Vagina (tissue), 2 donors: ENCODE measurements around the gene TSPAN13. TPM values are rescaled to one million over a fixed set of nuclear protein-coding genes. Genes with fewer than 3 reads are reported as not detected.

ENCODE experiments used
- DNase-seq, 2 donors: peaks; one replicate each; pipeline ENCODE4 v3.0.0-alpha.2; 2017; ENCODE audit errors: extremely low spot score in 2 of 2
- H3K27ac ChIP-seq: fragments of 200-600 bp; sonication (generic); one replicate; pipeline ENCODE4 v1.5.1; 2019
- H3K27me3 ChIP-seq: fragments of 200-600 bp; sonication (generic); one replicate; pipeline ENCODE4 v1.5.1; 2019
- H3K36me3 ChIP-seq, 2 donors: fragments of 200-600 bp; sonication (generic); one replicate each; pipeline ENCODE4 v1.5.1; 2017 to 2019
- H3K4me1 ChIP-seq: fragments of 200-600 bp; sonication (generic); one replicate; pipeline ENCODE4 v1.5.1; 2019
- H3K4me3 ChIP-seq, 2 donors: fragments of 200-600 bp; sonication (generic); 1 replicate in 1 of 2; 2 replicates in 1 of 2; pipeline ENCODE4 v1.5.1; 2016 to 2019
- H3K9me3 ChIP-seq: fragments of 200-600 bp; sonication (generic); one replicate; pipeline ENCODE4 v1.5.1; 2019
- CTCF ChIP-seq, 3 experiments: fragments of 450-650 bp in 2 of 3; fragments of 200-600 bp in 1 of 3; sonication (generic) in 1 of 3; IDR thresholded peaks; one replicate each; pipeline ENCODE4 v1.5.1; 2017 to 2019; ENCODE audit warnings: antibody characterized with exemption in 3 of 3, mild to moderate bottlenecking in 2 of 3, moderate library complexity in 2 of 3
- POLR2A ChIP-seq, 2 donors: fragments of 450-650 bp; IDR thresholded peaks; one replicate each; pipeline ENCODE4 v1.6.1; 2017; ENCODE audit warnings: antibody characterized with exemption in 2 of 2, mild to moderate bottlenecking in 2 of 2, moderate library complexity in 2 of 2
- POLR2AphosphoS5 ChIP-seq, 2 donors: sonication (generic); formaldehyde crosslinking; IDR thresholded peaks; one replicate each; pipeline ENCODE4 v1.9.0; 2017; ENCODE audit warnings: antibody characterized with exemption in 2 of 2, mild to moderate bottlenecking in 2 of 2, low read depth in 1 of 2; ENCODE audit not compliant: insufficient read depth in 1 of 2
- intact Hi-C: fragments of 100-400 bp; cut with DNase I; formaldehyde crosslinking; loops from one replicate; pipeline ENCODE4 v1.15.1; 2023
- total RNA-seq: library from RNA; depleted of rRNA; stranded (reverse); fragments of >200 nt; gene quantifications from one replicate; pipeline ENCODE4 v1.2.3, GENCODE V29; 2016

Gene TSPAN13
- total RNA-seq, 1 donor from 2014 or later = 13.8 TPM

GRCh38 chr7:16730937-16731336 lies 22.6 kb upstream of the TSPAN13 start:
- Histone ChIP-seq H3K4me1 (no peaks in the 10 kb centered on the region), H3K36me3 (no peaks in the 10 kb centered on the region), H3K27ac (no peak overlapping the region), H3K4me3 (no peak overlapping the region), H3K27me3 (no peaks in the 10 kb centered on the region), H3K9me3 (no peaks in the 10 kb centered on the region)
- no peak for DNase-seq
- no peak for TF ChIP-seq POLR2AphosphoS5 (IDR thresholded peaks at IDR 0.05; ENCODE audit: insufficient read depth in 1 of 2, low read depth in 1 of 2)
- no peak for TF ChIP-seq POLR2A (IDR thresholded peaks at IDR 0.05)
- TF ChIP-seq CTCF (IDR thresholded peaks at IDR 0.05) = no peak
- intact Hi-C loops = no loop called here

DNA sequence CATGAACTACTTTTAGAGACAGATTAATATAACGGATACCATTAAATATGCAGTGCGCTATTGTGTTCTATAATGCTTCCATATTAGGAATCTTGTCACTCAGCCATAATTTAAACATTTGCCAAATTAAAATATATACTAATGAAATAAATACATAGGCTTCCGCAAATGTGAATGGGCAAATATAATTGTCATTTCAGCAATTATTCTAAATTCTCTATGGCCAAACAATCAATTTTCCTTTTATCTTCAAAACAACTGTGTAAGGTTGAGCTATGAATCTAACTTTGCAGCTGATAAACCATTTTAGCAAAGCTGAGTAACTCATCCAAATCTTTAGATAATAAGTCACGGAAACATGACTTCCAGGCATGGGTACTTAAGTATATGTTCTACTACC lies 20.7 kb upstream of the TSPAN13 start:
- H3K9me3 ChIP-seq = no peaks in the 10 kb centered on the region
- H3K4me1 ChIP-seq = no peaks in the 10 kb centered on the region
- TF ChIP-seq POLR2AphosphoS5 (IDR thresholded peaks at IDR 0.05; ENCODE audit: insufficient read depth in 1 of 2, low read depth in 1 of 2) (no peak), POLR2A (IDR thresholded peaks at IDR 0.05) (no peak), CTCF (IDR thresholded peaks at IDR 0.05) (no peak)
- no peaks in the 10 kb centered on the region for H3K27me3 ChIP-seq
- intact Hi-C loops = no loop called here
- no peak overlapping the region for H3K4me3 ChIP-seq
- no peaks in the 10 kb centered on the region for H3K36me3 ChIP-seq
- DNase-seq = no peak
- H3K27ac ChIP-seq = no peak overlapping the region

GRCh38 chr7:16734148-16734726 lies 19.3 kb upstream of the TSPAN13 start:
- H3K4me1 ChIP-seq = no peaks in the 10 kb centered on the region
- no peaks in the 10 kb centered on the region for H3K27me3 ChIP-seq
- DNase-seq = no peak
- H3K4me3 ChIP-seq = no peak overlapping the region
- no peaks in the 10 kb centered on the region for H3K9me3 ChIP-seq
- H3K27ac ChIP-seq = no peak overlapping the region
- no peak for TF ChIP-seq POLR2AphosphoS5 (IDR thresholded peaks at IDR 0.05; ENCODE audit: insufficient read depth in 1 of 2, low read depth in 1 of 2)
- TF ChIP-seq CTCF (IDR thresholded peaks at IDR 0.05) = no peak
- no peak for TF ChIP-seq POLR2A (IDR thresholded peaks at IDR 0.05)
- H3K36me3 ChIP-seq = no peaks in the 10 kb centered on the region
- intact Hi-C loops = no loop called here

- H3K27me3 ChIP-seq = no peaks in the 10 kb centered on the region
- H3K36me3 ChIP-seq = no peaks in the 10 kb centered on the region
- intact Hi-C loops = no loop called here
- H3K9me3 ChIP-seq = no peaks in the 10 kb centered on the region
- TF ChIP-seq POLR2A (IDR thresholded peaks at IDR 0.05) (no peak), POLR2AphosphoS5 (IDR thresholded peaks at IDR 0.05; ENCODE audit: insufficient read depth in 1 of 2, low read depth in 1 of 2) (no peak), CTCF (IDR thresholded peaks at IDR 0.05) (no peak)
- no peak for DNase-seq
- H3K4me1 ChIP-seq = peaks cover 8% of the 10 kb centered on the region
- no peak overlapping the region for H3K4me3 ChIP-seq
- no peak overlapping the region for H3K27ac ChIP-seq
Measured at GRCh38 chr7:16735020-16735419, 18.5 kb upstream of the TSPAN13 start.

- Histone ChIP-seq H3K9me3 (no peaks in the 10 kb centered on the region), H3K27me3 (no peaks in the 10 kb centered on the region), H3K36me3 (no peaks in the 10 kb centered on the region), H3K27ac (no peak overlapping the region), H3K4me1 (peaks cover 18% of the 10 kb centered on the region), H3K4me3 (no peak overlapping the region)
- intact Hi-C loops = no loop called here
- no peak for DNase-seq
- no peak for TF ChIP-seq POLR2AphosphoS5 (IDR thresholded peaks at IDR 0.05; ENCODE audit: insufficient read depth in 1 of 2, low read depth in 1 of 2)
- no peak for TF ChIP-seq CTCF (IDR thresholded peaks at IDR 0.05)
- no peak for TF ChIP-seq POLR2A (IDR thresholded peaks at IDR 0.05)
Measured at GRCh38 chr7:16738011-16738688, 15.4 kb upstream of the TSPAN13 start.
